Keratinocyte (primary cell): ENCODE data around the gene ANKRD61.

ENCODE experiments used
- CTCF ChIP-seq, 3 experiments: IDR thresholded peaks in 1 of 3; conservative IDR thresholded peaks in 1 of 3; optimal IDR thresholded peaks in 1 of 3; 2 replicates in 2 of 3; 3 replicates in 1 of 3; pipeline versions ENCODE3 to v1.5.1; 2011; ENCODE audit warnings: low read length in 3 of 3, mild to moderate bottlenecking in 3 of 3, moderate library complexity in 2 of 3, control low read depth in 1 of 3, inconsistent platforms in 1 of 3; ENCODE audit not compliant: insufficient read depth in 2 of 3; ENCODE audit errors: extremely low read depth in 1 of 3
- EZH2 ChIP-seq: IDR thresholded peaks from one replicate; pipeline ENCODE4 v1.6.1; 2012; ENCODE audit warnings: inconsistent platforms, mild to moderate bottlenecking, low read length, moderate library complexity

GRCh38 chr7:6022707-6023106, 8.5 kb upstream of the ANKRD61 start:
- TF ChIP-seq EZH2 (no peak), CTCF (optimal IDR thresholded peaks at IDR 0.05 in 1 of 3, IDR thresholded peaks at IDR 0.05 in 1 of 3, conservative IDR thresholded peaks at IDR 0.05 in 1 of 3; ENCODE audit: extremely low read depth in 1 of 3, insufficient read depth in 2 of 3, low read length in 3 of 3) (no peak)
